NCI-H146 treated with DMSO at 0.1 percent for 48 hours (cell line): Measurements from ENCODE around the gene IPO5.
A peak's percentile ranks its signal among the peaks of the same experiment; 100 is the strongest.
"Not testable (repeated sequence)": the region's sequence is repeated elsewhere in the genome, so short reads cannot be mapped to it uniquely, and the experiment has no call there.

Experiments
- DNase-seq: peaks from one replicate; lab custom pipeline; 2025; ENCODE audit not compliant: unreplicated experiment; lab: John Stamatoyannopoulos, UW

The IPO5 gene

DNA sequence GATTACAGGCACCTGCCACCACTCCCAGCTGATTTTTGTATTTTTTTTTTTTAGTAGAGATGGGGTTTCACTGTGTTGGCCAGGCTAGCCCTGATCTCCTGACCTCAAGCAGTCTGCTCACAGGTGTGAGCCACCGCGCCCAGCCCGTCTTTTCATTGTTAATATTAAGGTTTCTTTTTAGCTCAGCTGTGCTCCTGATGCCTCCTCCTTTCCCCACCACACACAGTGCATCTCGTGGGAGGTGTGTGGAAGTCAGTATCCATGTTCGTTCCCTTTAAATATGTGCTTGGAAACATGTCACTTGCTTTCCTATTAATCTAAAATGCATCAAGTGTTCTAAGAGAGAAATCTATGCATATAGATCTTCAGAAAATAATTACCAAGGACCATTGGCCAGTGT is 53.5 kb downstream of the IPO5 start:
- DNase-seq: no peak

DNA sequence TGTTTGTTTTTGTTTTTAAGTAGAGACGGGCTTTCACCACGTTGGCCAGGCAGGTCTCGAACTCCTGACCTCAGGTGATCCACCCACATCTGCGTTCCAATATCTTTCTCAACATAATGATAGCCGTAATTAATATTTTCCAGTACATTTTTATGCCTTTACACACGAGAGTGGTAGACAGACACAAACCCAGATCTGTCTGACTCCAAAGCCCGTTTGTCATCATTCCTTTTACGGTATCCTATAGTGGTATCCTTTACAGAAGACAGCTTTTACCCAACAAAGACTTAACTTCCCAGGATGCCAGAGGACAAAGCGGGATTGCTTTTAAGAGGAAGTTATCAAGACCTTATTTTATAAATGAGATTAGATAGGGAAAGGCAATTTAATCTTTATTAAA is 59.8 kb downstream of the IPO5 start:
- no peak for DNase-seq

DNA sequence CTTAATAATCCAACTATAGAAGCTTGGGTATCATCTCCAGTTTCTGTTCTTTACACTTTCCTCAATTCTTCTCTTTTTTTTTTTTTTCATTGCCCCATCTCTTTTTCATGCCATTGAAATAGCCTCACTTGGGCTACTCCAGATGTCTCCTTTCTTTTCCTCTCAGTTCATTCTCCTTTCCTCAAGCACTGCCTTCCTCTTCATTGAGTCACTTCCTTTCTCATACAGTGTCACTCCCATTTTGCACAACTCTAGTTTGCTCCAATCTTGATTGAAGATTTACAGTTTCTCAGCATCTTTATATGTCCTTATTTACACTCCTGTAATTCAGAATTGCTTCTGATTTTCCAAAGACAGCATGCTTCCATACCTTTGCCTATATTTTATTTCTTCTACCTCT is 61.3 kb downstream of the IPO5 start:
- DNase-seq: no peak

DNA sequence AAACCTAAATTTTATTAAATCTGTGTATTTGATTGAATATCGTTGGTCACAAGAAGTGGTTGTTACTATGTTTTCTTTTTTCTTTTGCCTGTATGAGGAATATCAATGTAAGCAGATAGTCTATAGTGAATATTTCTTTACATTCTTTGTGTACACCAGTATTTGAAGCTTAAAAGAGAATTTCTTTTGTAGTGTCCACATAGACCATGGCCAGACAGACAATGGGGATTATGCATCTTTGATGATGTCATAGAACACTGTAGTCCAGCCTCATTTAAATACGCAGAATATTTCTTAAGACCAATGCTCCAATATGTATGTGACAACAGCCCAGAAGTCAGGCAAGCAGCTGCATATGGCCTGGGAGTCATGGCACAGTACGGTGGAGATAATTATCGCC is 64.8 kb downstream of the IPO5 start:
- no peak for DNase-seq

DNA sequence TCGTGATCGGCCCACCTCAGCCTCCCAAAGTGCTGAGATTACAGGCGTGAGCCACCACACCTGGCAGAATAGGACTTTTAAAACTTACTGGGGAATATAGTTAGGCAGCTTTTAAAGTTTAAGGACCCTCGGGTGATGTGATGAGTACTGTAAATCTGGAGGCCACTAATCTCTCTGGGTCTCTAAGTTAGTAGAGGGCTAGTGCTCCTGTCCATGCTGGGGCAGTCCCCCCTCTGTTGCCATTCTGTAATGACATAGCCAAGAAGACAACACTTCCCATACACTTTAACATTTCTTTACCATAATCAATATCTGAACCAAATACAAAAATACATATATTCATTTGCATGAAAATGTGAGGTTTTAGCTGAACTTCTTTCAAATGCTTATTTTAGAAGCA is 65.7 kb downstream of the IPO5 start:
- DNase-seq: no peak

DNA sequence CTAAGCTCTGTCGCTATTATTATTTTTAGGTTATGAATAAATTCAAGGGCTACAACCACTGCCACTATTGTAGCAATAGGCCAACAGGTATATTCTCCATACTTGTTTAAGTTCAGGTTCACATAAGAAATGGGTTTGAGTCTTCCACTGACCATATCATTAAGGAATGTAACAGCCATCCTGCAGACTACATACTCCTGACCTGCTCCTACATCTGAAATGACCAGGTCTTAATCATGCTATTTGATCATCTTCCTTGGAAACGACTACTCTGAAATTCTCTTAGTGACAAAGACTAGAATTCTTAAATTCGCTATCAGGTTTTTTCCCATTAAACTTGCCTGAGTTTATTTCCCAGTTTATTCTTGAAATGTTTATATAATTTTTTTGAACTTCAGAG is 66.8 kb downstream of the IPO5 start:
- no peak for DNase-seq

DNA sequence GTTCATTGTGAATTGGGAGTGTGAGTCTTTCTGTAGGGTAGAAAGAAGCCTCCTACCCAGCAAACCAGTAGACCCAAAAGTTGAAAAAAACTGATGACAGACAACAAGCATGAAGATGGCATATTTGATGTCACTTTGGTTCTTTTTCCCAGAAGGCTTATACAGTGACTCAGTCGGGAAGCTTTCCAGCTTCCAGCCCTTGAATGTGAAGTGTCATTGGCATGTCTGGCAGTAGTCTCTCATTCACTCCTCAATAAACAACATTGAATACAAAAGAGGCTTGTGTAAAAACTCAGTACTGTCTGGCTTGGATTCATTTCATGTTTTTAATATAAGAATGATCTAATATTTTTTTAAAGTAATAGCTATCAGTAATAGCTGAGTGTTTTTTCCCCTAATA is 68.7 kb downstream of the IPO5 start:
- DNase-seq: no peak

DNA sequence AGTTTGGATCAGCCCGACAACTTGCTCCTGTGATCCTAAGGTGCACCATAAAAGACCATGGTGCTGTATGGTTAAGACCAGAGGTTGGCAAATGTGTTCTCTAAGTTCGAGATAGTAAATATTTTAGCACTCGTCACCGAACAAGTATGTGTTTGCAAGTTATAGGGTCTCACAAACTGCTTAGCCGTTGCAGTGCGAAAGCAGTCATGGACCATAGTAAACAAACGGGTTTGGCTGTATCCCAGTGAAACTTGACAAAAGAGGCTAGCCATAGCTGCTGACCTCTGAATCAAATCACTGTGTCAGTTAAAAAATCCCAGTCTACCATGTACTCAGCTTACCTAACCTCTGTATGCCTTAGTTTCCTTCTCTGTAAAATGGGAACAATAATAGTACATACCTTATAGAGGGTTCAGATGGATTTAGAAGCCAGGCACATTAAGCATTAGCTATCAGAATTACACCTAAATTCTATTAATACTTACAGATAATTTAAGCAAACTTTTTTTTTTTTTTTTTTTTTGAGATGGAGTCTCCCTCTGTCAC is 72.1 kb downstream of the IPO5 start:
- DNase-seq: no peak

DNA sequence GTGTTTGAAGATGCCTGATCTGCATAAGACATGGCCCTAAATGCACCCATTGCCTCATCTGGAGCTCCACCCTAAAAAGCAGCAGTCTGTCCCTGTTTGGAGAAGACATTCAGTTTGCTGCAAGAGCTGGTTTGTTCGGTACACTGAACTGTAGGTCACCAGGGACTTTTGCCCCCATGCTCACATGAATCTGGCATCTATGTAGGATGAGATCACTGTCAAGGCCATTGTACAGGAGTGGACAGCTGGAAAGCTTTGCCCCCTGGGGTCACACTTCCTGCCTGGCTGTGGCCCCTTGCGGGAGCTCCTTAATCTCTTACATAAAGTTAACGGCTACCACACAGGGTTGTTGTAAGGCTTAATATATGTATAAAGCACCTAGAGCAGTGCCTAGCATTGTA is 73.0 kb downstream of the IPO5 start:
- peak; percentile 53 for DNase-seq

DNA sequence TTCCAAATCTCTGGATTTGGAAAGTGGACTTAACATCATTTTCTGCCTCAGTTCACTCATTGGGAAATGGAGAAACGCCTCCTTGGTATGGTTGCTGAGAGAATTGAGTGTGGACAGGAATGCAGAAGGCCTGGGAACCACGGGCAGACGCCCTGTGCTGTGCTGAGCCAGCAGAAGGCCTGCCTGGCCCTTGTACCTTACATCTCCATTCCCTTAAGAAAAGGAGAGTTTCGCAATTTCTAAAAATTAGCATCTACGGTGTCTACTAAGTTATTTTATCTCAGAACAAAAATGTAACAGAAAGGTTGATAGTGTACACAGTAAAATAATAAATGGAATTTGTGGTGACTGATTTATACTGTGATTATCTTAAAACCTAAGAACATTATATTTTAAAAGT is 78.7 kb downstream of the IPO5 start:
- DNase-seq: no peak

DNA sequence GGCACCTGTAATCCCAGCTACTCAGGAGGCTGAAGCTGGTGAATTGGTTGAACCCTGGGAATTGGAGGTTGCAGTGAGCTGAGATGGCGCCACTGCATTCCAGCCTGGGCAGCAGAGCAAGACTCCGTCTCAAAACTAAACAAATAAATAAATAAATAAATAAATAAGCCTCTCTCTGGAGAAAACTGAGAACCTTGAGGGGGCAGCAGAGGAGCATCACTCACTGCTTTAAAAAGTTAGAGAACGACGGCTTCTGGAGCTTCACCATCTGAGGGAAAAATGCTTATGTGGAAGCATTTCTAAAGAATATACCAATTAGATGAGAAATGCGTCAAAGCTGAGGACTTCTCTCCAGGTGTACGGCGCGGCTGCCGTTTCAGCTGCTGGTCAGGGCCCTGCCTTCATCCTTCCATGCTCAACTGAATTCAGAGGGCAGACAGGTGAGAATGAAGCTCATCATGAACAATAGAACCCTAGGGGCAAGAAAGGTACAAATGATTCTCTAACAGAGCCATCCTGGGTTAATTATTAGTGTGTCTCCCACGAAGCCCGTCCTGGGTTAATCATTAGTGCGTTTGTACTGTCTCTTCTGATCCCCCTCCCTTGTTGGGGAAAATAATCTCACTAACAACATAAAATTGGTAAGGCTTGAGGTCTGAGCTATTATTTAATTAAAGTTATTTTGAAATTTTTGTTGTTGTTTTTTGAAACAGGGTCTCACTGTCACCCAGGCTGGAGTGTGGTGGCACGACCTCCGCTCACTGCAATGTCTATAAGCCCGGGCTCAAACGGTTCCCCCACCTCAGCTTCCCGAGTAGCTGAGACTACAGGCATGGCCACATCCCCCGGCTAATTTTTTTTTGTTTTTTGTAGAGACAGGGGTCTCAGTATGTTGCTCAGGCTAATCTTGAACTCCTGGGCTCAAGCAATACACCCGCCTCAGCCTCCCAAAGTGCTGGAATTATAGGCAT is 80.1 kb downstream of the IPO5 start:
- DNase-seq: peak; percentile 56

DNA sequence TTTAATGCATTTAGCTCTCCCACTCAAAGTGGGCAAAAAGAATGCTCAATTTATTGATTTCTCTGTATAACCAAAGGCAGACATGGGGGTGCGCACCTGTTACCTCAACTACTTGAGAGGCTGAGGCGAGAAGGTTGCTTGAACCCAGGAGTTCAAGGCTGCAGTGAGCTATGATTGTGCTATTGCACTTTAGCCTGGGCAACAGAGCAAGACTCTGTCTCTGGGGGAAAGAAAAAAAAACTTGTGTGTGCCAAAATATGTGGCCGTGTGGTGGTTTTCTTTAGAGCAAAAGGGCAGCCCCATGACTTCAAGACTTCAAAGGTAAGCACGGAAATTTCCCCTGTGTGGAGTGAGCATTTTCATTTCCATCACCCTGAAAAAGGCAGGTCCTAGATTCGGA is 81.9 kb downstream of the IPO5 start:
- no peak for DNase-seq

DNA sequence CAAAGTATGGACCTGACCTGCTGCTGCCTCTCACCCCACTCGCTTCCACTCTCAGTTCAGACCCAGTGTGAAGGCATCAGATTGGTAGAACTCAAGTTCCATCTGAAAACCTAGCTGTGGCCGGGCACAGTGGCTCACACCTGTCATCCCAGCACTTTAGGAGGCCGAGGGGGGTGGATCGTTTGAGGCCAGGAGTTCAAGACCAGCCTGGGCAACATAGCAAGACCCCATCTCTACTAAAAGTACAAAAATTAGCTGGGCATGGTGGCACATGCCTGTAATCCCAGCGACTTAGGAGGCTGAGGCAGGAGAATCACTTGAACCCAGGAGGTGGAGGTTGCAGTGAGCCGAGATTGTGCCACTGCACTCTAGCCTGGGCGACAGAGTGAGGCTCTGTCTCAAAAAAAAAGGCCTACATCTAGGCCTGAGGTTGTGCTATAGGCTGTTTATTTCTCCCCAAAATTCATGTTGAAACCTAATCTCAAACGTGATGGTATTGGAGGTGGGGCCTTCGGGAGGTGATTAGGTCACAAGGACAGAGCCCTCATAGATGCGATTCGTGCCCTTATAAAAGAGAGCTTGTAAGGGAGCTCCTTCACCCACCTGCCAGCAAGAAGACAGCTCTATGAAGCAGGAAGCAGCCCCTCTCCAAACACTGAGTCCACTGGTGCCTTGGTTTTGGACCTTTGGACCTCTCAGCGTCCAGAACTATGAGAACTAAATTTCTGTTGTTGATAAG is 83.3 kb downstream of the IPO5 start:
- not testable (repeated sequence) for DNase-seq

DNA sequence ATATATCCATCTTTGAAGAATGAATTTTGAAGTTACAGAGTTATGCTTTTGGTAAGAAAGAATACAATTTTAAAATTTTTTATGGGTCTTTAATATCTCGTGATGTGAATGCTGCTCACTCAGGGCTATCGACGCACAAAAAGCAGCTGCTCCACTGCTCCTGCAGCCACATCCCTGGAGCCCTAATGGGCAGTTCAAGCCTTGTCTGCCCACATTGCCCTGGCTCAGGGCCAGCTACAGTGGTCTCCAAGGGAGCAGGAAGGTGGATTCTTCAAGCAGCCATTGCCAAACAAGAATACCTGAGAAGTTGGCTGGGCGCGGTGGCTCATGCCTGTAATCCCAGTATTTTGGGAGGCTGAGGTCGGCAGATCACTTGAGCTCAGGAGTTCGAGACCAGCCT is 85.8 kb downstream of the IPO5 start:
- DNase-seq: no peak

DNA sequence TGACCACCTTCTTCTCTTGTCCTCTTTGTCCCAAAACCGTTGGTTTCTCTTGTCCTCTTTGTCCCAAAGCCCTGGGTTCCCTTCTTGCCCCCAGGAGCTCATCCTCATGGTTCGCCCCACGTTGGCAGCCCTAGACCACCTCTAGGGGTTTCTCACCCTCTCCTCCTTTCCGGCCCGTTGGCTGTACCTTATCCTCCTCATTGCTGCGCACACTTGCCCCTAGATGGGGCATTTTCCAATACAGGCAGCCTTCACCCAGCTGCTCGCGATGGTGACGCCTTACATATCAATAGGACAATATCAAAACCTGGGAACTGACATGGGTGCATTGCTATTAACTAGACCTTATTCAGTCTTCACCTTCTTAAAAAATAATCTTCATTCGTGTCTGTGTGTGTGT is 86.5 kb downstream of the IPO5 start:
- DNase-seq: no peak

DNA sequence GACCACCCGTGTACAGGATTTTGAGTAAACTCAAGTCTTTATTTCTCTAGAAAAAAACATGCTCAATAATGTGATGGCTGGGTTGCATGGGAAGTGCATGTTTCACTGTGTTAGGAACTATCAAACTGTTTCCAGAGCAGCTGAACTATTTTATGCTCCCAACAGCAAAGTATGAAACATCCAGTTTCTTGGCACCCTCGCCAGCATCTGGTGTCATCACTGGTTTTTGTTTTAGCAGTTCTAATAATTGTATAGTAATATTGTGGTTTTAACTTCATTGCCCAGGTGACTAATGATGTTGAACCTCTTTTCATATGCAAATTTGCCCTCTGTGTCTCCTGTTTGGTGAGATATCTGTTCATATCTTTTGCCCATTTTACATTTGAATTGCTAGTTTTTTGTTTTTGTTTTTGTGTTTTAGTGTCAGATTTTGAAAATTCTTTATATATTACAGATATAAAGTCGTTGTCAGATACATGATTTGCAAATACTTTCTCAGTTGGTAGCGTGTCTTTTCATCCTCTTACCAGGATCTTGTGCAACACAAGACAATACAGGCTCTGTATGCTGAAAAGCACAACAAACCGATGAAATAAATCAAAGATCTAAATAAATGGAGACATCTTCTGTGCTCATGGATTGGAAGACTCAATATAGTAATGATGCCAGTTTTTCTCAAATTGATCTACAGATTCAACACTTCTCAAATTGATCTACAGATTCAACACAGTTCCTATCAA is 87.8 kb downstream of the IPO5 start:
- no peak for DNase-seq

DNA sequence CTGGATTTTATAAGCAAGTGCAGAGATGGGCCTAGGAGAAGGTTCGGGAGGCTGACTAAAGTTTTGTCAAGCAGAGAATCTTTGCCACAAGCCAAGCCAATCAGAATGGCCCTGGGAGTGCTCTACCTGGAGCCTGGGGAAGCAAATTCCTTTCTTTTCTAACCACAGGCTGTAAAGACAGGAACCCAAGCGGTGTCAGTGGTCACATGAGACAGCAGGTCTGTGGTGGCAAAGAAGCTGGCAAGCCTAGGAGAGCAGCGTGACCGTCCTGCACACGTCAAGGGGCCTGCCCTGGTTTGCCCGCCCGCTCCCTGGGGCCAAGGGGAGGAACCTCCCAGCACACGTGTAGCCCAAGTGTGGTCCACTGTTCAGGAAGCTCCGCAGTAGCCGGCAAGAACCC is 90.8 kb downstream of the IPO5 start:
- no peak for DNase-seq

DNA sequence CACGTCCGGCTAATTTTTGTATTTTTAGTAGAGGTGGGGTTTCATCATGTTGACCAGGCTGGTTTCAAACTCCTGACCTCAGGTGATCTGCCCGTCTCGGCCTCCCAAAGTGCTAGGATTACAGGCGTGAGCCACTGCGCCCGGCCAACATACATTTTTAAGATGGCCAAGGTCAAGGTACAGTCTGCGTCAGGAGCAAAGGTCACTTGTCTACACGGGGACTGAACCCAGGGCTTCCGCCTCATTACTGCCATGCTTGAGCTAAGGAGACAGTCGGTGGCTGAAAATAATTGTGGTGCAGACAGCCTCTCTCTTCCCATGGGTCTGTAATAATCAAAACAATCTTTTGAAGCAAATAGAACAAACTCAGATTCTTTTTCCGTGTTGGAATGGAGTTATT is 94.3 kb downstream of the IPO5 start:
- not testable (repeated sequence) for DNase-seq

DNA sequence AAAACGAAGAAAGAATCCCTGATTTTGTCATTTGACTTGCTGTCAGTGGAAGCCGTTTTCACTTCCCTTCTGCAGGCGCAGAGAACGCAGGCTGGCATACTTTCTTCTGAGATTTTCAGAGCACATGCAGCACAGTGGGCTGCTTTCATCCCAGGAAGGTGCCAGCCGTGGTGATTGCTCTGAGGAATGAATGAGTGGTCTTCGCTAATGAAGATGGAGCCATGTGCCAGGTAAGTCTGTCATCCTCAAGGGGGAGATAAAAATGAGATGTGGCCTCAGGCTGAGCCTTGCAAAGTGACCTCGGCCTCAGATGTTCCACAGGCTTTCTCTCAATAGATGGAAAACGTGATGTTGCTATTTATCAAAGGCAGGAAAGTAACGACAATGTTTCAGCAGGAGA is 94.8 kb downstream of the IPO5 start:
- no peak for DNase-seq

DNA sequence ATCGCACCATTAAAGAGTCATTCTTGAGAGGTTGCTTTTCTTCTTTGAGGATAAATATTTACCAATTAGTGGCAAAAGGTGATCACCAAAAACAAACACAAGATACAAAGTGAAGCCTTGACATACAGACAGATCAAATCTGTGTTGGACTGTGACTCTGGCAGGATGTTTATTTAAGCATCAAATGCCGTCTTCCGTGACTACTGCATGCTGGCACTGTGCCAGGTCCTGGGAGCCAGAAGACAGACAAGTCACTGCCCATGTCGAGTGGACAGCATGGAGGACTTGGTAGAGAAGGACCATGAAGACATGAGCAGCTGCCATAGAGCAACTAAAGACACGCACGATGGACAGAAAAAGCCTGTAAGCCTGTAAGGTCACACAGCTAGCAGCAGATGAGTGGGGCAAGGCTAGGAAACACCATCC is 96.6 kb downstream of the IPO5 start:
- DNase-seq: peak; percentile 53

DNA sequence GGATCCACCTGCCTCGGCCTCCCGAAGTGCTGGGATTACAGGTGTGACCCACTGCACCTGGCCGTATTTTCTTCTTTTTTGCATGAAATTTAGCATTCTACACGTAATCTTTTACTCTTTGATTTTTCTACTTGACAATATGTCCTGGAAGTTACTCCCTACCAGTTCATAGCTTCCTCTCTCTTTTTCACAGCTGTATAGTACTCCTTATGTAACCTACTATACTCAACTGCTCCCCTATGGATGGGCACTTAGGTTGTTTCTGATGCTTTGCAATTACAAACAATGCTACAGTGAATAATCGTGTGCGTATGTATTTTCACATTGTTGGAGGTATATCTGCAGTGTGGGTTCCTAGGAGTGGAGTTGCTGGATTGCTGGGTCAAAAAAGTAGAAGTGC is 98.9 kb downstream of the IPO5 start:
- no peak for DNase-seq
